ENCODE data around the gene SH3GLB1.
"Not testable (repeated sequence)": the region's sequence is repeated elsewhere in the genome, so short reads cannot be mapped to it uniquely, and the experiment has no call there.

SH3GLB1 gene

DNA sequence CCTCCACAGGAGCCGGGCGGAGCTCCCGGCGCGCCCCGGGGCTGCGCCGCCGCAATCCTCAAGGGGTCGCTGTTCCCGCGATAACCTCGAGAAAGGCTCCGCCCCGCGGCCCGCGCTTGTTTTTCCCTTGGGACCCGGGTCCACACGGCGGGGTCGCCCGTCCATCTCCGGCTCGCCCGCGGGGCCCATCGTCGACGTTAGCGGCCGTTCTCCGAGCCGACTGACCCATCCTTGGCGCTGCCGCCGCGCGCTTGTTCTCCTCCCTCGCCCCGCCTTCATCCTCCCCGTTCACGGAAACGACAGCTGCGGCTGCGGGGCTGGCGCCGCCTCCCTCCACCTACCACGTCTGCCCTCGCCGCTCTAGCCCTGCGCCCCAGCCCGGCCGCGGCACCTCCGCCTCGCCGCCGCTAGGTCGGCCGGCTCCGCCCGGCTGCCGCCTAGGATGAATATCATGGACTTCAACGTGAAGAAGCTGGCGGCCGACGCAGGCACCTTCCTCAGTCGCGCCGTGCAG, at the start of gene SH3GLB1:
Gene SH3GLB1 (plus strand): TSS at position 119 of the 514 bp plus-strand sequence. CDS start 324 bp downstream, at position 443.
- DNase-seq = peak; percentile 84 to 85

DNA sequence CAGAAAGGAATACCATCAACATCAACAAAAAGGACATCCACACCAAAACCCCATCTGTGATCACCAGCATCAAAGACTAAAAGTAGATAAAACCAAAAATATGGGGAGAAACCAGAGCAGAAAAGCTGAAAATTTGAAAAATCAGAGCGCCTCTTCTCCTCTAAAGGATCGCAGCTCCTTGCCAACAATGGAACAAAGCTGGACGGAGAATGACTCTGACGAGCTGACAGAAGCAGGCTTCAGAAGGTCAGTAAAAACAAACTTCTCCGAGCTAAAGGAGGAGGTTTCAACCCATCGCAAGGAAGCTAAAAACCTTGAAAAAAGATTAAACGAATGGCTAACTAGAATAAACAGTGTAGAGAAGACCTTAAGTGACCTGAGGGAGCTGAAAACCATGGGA, 46.0 kb upstream of the SH3GLB1 start:
- DNase-seq = not testable (repeated sequence)

GRCh38 chr1:86666368-86666767, 38.0 kb upstream of the SH3GLB1 start:
- no peak for DNase-seq

- DNase-seq = no peak
Observed at GRCh38 chr1:86687595-86687994, 16.8 kb upstream of the SH3GLB1 start.

DNA sequence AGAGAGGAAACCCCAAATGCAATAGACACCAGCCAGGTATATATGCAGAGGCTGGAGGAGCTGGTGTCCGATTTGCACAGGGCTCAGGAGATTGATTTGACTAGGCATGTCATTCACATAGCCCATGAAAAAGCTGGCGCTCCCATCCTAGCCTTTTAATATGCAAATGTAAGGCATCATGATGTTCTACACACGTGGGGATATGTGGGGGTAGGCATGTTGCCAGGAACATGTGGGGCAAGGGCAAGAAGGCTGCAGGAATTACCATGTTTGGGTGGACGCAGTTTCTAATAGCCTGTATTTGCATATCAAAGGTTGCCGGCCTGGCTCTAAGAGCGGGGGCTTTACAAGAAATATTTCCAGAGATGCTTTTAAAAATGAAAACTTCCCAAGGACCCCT, 11.7 kb upstream of the SH3GLB1 start:
- DNase-seq = no peak

GRCh38 chr1:86695400-86695799, 9.0 kb upstream of the SH3GLB1 start:
- DNase-seq = no peak

DNA sequence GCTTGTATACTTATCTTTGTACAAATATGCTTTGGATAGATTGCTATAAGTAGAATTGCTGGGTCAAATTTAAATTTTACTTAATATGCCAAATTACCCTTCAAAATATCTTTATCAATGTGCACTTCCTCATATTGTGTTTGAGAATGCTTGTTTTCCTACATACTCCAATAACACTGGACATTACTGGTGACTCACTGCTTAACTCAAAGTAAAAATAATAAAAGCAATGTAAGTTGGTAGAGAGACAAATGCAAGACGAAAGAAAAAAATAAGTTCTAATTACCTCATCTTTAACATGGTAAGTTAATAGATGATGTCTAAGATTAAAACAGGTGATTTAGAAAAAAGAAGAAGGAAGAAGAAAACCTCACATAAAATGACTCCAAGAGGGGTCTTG, 7.9 kb upstream of the SH3GLB1 start:
- DNase-seq = no peak

- no peak for DNase-seq
Observed at GRCh38 chr1:86699186-86699585, 5.2 kb upstream of the SH3GLB1 start.

GRCh38 chr1:86701731-86702130, 2.6 kb upstream of the SH3GLB1 start:
- no peak for DNase-seq

DNA sequence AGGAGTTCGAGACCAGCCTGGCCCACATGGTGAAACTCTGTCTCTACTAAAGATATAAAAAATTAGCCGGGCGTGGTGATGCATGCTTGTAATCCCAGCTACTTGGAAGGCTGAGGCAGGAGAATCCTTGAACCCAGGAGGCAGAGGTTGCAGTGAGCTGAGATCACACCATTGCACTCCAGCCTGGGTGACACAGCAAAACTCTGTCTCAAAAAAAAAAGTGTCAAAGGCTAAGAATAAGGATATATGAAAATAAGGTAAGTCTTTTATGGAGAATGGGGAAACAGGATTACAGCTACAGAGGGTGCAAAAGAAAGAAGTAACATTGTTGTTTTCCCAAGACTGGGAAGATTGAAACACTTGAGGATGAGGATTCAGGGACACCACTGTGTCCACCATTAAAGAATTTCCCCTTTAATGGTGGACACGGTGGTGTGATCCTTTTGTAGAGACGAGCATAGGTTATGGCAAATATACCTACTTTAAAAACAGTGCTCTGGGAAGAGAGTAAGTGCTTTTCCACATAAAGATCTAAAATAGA, 1.4 kb upstream of the SH3GLB1 start:
- DNase-seq = not testable (repeated sequence)

DNA sequence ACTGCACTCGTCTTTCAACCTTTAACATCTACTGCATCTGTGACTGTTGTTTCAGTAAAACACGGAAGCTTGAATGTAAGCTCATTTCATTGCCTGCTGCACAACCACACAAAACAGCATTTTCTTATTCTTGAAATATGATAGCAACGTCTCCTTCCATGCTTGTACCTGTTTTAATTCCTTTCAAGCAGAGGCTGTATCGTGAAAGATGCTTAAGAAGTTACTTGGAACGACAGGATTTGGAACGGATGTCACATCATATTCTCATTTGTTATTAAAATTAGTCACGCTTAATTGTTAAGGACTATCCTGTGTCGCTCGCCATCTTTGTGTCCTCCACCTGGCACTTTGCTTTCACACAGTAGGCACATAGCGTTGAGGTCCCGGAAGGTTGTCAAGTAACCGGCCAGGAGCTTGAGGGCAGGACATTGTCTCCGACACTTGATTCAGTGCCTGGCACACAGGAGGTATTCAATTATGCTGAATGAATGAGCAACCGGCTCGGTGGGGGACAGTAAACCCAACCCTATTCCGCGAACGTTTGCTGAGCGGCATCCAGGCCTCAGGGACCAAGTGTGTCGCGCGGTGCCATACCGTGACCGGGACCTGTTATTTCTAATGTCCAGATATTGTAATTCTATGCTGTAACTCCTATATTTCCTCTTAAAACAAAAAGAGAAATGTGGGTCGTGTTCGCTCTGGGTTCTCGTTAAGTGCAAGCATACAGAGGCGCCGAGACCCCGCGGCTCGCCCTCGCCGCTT, 499 bp upstream of the SH3GLB1 start:
- DNase-seq = no peak

DNA sequence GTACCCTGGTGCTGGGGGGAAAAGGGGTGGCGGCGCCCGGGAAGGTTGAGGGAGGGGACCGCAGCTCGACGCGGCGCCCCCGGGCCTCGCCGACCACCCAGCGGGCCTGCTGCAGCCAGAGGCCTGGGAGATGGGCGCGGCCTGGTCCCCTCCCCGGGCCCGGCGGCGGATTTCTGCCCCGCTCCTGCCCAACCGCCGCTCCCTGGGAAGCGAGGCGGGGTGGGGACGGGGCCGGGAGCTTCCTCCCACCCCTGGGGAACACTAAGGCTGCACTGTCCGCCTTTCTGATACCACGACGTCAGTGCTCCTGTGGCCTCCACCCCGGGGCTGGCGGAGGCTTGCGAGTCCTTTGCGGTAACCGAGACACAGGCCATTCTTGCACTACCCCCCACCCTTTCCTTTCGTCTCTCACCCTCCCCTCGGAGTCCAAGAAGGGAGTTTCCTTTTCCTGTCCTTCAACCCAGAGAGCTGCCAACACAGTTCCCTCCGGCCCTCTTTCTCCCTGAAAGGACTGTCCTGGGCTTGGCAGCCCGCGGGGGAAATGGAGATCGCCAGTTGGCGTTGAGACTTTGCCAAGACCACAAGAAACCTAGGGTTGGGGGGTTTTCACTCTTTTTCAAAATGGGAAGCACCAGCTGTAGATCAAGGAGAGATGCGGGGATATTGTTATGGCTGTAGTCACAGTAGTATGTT, 742 bp downstream of the SH3GLB1 start:
- peak; percentile 4 to 5 for DNase-seq

DNA sequence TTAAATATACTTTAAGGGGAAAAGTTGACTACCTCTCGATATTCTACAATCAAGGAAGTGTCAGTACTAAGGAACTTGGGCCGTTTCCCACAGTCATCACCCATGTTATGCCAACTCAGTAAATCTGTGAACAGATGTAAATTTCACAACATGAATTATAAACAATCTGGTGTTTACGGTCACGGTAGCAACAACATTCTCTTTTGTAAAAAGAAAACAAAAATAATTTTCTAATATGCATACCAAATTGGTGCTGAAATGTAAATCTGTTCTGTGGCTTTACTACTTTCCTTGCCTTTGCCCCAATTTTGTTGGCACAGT, 1.2 kb downstream of the SH3GLB1 start:
- no peak for DNase-seq

DNA sequence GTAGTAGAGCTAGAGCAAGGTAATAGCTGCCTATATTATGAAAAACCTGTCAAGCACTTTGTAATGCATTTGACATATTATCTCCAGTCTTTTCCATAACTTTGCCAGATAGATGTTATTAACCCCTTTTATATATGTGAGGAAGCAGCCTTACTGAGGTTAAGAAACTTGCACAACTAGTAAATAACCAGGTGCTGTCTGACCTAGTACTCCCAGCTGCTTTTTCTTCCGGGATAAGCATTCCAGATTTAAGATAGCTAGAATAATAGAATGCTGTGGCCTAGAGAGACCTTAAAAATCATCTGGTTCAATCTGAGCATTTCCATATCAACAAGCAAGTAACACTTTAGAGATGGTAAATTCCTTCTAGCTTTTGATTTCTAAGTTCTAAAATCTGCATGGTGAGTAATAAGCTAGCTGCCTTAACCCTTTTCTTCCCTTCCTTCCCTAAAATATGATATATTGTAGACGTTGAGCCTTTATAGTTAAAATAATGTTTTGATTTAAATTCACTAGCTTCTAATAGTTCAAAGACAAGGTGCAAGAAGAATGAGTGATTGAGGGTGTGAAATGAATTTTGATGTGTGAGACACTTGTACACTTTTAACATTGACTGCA, 1.8 kb downstream of the SH3GLB1 start:
- DNase-seq = no peak

- no peak for DNase-seq
Observed at GRCh38 chr1:86708920-86709319, 4.5 kb downstream of the SH3GLB1 start.

GRCh38 chr1:86712088-86712860, 7.9 kb downstream of the SH3GLB1 start:
- no peak for DNase-seq

GRCh38 chr1:86713477-86713876, 9.1 kb downstream of the SH3GLB1 start:
- no peak for DNase-seq

DNA sequence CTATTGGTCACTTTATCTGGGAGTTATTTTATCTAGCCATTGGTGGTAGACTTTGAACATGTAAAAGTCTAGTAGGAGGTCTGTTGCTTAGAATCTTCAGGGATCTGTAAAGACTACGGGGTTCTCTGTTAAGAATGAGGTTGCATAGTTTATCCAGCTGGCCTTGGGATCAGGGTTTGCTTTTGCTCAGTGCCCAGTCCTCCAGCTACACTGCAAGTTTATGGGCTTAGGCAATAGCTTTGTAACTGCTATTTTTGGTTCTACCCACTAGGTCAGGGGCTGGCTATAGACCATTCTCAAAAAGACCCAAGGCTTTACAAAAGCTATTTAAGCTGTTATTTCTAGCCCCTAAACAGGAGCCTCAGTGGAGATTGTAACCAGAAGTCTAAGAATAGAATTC, 9.8 kb downstream of the SH3GLB1 start:
- no peak for DNase-seq

- no peak for DNase-seq
Observed at GRCh38 chr1:86714561-86715244, 10.3 kb downstream of the SH3GLB1 start.

GRCh38 chr1:86718786-86719185, 14.4 kb downstream of the SH3GLB1 start:
- no peak for DNase-seq

GRCh38 chr1:86731416-86731815, 27.0 kb downstream of the SH3GLB1 start:
- DNase-seq = no peak

GRCh38 chr1:86733340-86733739, 29.0 kb downstream of the SH3GLB1 start:
- no peak for DNase-seq
